HG02798 (cell line): Measurements from ENCODE around the gene SLC4A1AP.
"Not testable (repeated sequence)": the region's sequence is repeated elsewhere in the genome, so short reads cannot be mapped to it uniquely, and the experiment has no call there.

ENCODE experiments used
- ATAC-seq: cut with Tn5 transposase; IDR thresholded peaks from one replicate; pipeline ENCODE4 v1.9.1; 2021; ENCODE audit warnings: mild to moderate bottlenecking; ENCODE audit not compliant: unreplicated experiment, poor library complexity

SLC4A1AP gene

GRCh38 chr2:27647737-27648136, 16.0 kb upstream of the SLC4A1AP start:
- no peak for ATAC-seq

DNA sequence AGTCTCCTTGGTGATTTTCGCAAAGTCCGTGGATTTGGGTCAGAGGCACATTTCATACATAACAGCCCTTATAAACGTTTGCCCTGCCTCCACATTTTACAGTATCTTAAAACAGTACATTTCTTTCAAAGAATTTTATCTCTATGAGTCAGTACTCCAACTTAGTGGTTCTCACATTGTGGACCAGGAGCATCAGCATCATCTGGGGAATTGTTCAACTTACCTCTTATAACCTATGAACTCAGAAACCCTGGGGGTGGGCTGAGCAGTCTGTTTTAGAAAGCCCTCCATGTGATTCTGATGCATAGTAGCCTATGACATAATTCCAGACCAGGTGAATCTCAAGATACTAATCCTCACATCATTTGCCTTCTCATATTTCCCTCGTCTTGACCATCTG, 12.6 kb upstream of the SLC4A1AP start:
- ATAC-seq: no peak

DNA sequence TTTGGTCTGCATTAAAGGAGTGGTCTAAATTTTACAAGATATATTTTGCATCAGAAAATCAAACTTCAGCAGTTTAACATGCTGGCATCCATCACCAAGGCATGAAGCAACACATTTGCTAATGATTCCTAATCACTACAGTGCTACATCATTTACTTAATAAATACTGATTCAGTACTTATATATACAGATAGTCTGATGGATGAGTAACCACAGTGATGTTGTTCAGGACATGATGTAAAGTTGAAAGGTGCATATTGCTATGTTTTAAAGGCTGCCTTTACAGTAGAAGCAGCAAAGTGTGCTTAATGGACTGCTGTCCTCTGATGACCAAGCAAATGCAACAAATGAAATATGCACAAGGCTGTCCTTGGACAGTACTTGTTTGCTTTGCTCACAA, 11.3 kb upstream of the SLC4A1AP start:
- ATAC-seq: no peak

GRCh38 chr2:27652790-27653189, 10.9 kb upstream of the SLC4A1AP start:
- ATAC-seq: no peak

DNA sequence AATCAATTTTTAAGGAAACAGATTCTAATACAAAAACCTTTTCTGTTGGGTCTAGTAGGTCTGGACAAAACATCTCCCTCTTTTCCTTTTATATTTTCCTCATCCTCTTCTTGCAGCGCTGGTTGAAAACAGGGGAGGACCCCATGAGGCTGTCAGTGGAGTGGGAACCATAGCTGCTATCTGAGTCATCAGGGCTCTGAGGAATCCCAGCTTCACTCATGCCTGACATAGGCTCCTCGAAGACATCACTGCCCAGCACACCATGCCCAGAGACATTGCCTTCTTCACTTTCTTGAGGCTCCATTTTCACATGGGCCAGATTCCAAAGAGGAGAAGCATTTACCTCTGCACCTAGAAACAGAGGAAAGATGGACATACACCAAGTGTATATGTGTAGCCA, 10.3 kb upstream of the SLC4A1AP start:
- no peak for ATAC-seq

- ATAC-seq: no peak
Measured at GRCh38 chr2:27655155-27655951, 8.3 kb upstream of the SLC4A1AP start.

GRCh38 chr2:27661371-27661770, 2.3 kb upstream of the SLC4A1AP start:
- ATAC-seq: no peak

DNA sequence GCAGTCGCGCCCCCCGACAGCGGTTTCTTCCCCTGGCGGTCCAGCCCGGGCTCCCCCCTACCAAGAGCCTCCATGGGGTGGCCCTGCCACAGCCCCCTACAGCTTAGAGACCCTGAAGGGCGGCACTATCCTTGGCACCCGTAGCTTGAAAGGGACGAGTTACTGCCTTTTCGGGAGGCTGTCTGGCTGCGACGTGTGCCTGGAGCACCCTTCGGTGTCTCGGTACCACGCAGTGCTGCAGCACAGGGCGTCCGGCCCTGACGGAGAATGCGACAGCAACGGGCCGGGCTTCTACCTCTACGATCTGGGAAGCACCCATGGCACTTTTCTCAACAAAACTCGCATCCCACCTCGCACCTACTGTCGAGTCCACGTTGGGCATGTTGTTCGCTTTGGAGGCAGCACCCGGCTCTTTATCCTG, 475 bp downstream of the SLC4A1AP start:
- no peak for ATAC-seq

DNA sequence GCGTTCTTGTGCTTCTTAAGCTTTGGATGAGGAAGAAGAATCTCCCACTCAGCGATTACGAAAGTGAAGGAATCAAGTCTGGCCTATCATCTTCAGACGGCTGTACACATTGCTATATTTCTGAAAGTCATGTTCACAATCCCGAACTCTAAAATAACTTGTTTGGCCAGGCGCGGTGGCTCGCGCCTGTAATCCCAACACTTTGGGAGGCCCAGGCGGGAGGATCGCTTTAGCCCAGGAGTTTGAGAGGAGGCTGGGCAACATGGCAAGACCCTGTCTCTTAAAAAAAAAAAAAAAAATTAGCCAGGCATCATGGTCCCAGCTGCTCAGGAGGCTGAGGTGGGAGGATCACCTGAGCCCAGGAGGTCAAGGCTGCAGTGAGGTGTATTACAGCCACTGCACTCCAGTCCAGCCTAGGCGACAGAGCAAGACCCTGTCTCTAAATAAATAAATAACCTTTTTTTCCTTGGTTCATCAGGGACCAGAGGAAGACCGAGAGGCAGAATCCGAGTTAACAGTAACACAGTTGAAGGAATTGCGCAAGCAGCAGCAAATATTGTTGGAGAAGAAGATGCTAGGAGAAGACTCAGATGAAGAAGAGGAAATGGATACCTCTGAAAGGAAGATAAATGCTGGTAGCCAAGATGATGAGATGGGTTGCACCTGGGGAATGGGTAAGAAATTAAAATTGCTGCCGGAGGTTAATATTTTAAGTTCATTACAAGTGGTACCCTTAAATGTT, 1.1 kb downstream of the SLC4A1AP start:
- no peak for ATAC-seq

- ATAC-seq: no peak
Measured at GRCh38 chr2:27667446-27667845, 3.8 kb downstream of the SLC4A1AP start.

DNA sequence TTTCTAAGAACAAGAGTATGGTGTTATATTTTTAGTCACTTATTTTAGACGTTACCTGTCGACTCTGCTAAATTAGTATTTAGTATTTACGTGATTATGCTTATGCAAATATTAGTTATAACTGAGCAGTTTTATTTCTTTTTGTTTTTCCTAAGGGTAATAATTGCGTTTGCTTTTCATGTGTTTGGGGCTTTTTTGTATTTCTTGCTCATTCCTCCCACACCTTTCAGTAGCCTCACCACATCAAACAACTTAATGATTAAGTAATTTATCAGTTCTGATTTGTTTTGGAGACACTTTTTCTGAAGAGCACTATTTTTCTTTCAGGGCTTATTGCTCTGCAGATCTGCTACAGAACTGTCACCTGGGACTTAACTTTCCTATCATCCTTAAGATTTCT, 7.5 kb downstream of the SLC4A1AP start:
- ATAC-seq: no peak

DNA sequence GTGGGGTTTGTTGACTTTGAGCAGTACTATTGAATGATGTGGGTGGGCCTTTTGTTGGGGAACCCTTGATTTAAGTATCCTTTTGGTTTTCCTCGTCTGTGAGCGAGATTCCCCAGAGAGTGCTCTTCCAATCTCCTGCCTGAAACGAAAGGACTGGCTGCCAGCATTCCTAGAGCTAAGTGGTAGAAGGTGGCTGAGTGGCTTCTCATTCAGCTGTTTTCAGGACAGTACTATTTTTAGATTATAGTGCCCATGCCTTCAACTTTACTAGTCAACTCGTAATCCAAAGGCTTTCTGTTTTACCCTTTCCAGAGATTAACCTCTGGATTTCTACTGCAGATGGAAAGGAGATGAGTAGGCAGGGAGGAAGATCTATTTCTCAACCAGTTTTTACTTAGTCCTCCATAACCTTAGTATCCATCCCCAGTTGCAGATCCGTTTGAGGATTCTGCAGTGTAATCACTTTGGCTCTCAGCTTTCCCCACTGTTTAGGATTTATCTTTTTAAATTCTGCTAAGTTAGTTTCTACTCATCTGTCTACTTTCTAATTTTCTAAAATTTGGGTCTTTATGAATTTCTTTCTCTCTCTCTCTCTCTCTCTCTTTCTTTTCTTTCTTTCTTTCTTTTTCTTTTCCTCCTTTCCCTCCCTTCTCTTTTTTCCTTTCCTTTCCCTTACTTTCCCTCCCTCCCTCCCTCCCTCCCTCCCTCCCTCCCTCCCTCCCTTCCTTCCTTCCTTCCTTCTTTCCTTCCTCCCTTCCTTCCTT, 9.2 kb downstream of the SLC4A1AP start:
- ATAC-seq: no peak

- no peak for ATAC-seq
Measured at GRCh38 chr2:27680571-27680970, 16.9 kb downstream of the SLC4A1AP start.

DNA sequence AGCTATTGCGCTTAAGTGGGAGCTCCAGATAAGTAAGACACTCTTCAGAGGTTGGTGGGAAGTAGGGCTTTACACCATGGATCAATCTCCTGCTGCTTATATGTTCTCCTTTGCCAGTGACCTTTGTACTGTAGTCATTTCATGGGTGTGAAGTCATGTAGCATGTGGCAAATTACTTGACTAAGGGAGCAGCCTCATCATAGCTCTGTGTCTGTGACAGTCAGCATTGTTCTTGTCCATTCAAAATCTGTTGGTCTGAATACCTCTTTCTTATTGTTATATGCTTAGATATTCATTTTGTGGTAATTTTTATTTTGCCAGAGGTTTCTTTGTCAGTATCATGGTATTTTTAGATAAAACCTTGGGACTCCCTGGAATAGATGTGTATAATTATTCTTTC, 18.2 kb downstream of the SLC4A1AP start:
- no peak for ATAC-seq

GRCh38 chr2:27682334-27682771, 18.7 kb downstream of the SLC4A1AP start:
- not testable (repeated sequence) for ATAC-seq

GRCh38 chr2:27683390-27684071, 19.8 kb downstream of the SLC4A1AP start:
- peak; percentile 79 for ATAC-seq

GRCh38 chr2:27685006-27685405, 21.3 kb downstream of the SLC4A1AP start:
- not testable (repeated sequence) for ATAC-seq

DNA sequence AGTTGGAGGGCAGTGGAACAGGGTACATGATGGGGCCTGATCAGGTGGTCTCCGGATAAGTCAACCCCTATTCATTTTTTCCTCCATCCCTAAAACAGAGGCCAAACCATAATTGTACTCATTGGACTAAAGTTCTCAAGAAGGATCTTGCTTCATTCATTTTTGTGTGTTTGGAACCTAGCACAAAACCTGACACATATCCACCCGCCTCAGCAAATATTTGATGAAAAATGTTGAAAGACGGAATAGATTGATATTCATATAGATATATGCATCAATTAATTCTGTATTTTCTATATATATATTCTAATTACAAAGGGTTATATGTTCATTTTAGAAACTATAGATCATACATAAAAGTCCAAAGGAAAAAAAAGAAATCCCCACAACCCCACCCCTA, 21.9 kb downstream of the SLC4A1AP start:
- no peak for ATAC-seq

DNA sequence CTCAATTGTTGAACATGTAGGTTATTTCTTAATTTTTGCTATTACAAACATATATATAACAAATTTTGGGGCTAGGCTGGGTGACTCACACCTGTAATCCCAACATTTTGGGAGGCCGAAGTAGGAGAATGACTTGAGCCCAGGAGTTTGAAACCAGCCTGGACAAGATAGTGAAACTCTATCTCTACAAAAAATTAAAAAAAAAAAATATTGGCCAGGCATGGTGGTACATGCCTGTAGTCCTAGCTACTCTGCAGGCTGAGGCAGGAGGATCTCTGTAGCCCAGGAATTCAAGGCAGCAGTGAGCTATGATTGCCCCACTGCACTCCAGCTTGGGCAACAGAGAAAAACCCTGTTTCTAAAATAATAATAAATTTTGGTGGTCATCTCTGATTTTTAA, 23.5 kb downstream of the SLC4A1AP start:
- ATAC-seq: no peak

- no peak for ATAC-seq
Measured at GRCh38 chr2:27689424-27689823, 25.7 kb downstream of the SLC4A1AP start.
